Measurements from ENCODE around the gene CMTM7.

GRCh38 chr3:32376115-32376514, 15.5 kb upstream of the CMTM7 start:
- no peak for TF ChIP-seq REST (IDR thresholded peaks at IDR 0.05; ENCODE audit: unreplicated experiment)
- TF ChIP-seq EZH2phosphoT487 (IDR thresholded peaks at IDR 0.05; ENCODE audit: unreplicated experiment), result no peak
- TF ChIP-seq, protein P1, sequence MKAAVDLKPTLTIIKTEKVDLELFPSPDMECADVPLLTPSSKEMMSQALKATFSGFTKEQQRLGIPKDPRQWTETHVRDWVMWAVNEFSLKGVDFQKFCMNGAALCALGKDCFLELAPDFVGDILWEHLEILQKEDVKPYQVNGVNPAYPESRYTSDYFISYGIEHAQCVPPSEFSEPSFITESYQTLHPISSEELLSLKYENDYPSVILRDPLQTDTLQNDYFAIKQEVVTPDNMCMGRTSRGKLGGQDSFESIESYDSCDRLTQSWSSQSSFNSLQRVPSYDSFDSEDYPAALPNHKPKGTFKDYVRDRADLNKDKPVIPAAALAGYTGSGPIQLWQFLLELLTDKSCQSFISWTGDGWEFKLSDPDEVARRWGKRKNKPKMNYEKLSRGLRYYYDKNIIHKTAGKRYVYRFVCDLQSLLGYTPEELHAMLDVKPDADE (IDR thresholded peaks at IDR 0.05), result no peak
